HG02885 (cell line): Measurements from ENCODE around the gene OVAAL.

Source experiments
- ATAC-seq: cut with Tn5 transposase; IDR thresholded peaks from one replicate; pipeline ENCODE4 v1.9.1; 2021; ENCODE audit warnings: mild to moderate bottlenecking; ENCODE audit not compliant: unreplicated experiment, poor library complexity

The OVAAL gene

GRCh38 chr1:180601512-180601911 lies 42.7 kb downstream of the OVAAL start:
- ATAC-seq = no peak

- no peak for ATAC-seq
Measured at GRCh38 chr1:180603223-180603849, 44.6 kb downstream of the OVAAL start.

GRCh38 chr1:180603850-180604226 lies 45.1 kb downstream of the OVAAL start:
- ATAC-seq = no peak

GRCh38 chr1:180606155-180606554 lies 47.4 kb downstream of the OVAAL start:
- ATAC-seq = no peak

GRCh38 chr1:180609643-180610555 lies 51.1 kb downstream of the OVAAL start:
- ATAC-seq = no peak

- no peak for ATAC-seq
Measured at GRCh38 chr1:180610556-180611015, 51.8 kb downstream of the OVAAL start.

GRCh38 chr1:180611016-180611930 lies 52.5 kb downstream of the OVAAL start:
- no peak for ATAC-seq

GRCh38 chr1:180612632-180613031 lies 53.9 kb downstream of the OVAAL start:
- no peak for ATAC-seq

GRCh38 chr1:180614730-180615129 lies 56.0 kb downstream of the OVAAL start:
- ATAC-seq = no peak

GRCh38 chr1:180615493-180616290 lies 56.9 kb downstream of the OVAAL start:
- ATAC-seq = no peak
